Common myeloid progenitor, CD34-positive (primary cell): ENCODE measurements around the gene SCD5.

Source experiments
- CTCF ChIA-PET: fragments of 350-600 bp; sonication (Branson Sonifier 250); formaldehyde crosslinking; loops from one replicate; lab custom pipeline; 2021; ENCODE audit warnings: antibody characterized with exemption; lab: Charles Lee
- POLR2A ChIA-PET: fragments of 350-600 bp; sonication (Branson Sonifier 250); formaldehyde crosslinking; loops from one replicate; lab custom pipeline; 2021; ENCODE audit warnings: antibody characterized with exemption; lab: Charles Lee
- DNase-seq, 3 donors: peaks; one replicate each; pipeline versions ENCODE4 v3.0.0 to v3.0.0-alpha.2; 2013
- H3K27ac ChIP-seq, 2 experiments: 1 replicate in 1 of 2; 2 replicates in 1 of 2; pipeline ENCODE4 v1.7.0; 2013; ENCODE audit warnings: inconsistent platforms in 2 of 2, low read length in 2 of 2, mild to moderate bottlenecking in 2 of 2, low read depth in 1 of 2, moderate library complexity in 1 of 2; ENCODE audit not compliant: severe bottlenecking in 2 of 2, insufficient read depth in 1 of 2, poor library complexity in 1 of 2
- H3K27me3 ChIP-seq, 5 experiments: replicated peaks in 2 of 5; 1 replicate in 3 of 5; 2 replicates in 2 of 5; pipeline versions ENCODE4 v1.6.1 to v1.7.0; 2013; ENCODE audit warnings: low read length in 4 of 5, mild to moderate bottlenecking in 2 of 5, moderate library complexity in 2 of 5, inconsistent platforms in 1 of 5; ENCODE audit not compliant: insufficient read depth in 5 of 5, control insufficient read depth in 4 of 5
- H3K36me3 ChIP-seq, 4 experiments: 1 replicate in 2 of 4; 2 replicates in 2 of 4; pipeline versions ENCODE4 v1.6.1 to v1.7.0; 2013; ENCODE audit warnings: low read length in 3 of 4, control low read depth in 1 of 4, mild to moderate bottlenecking in 1 of 4; ENCODE audit not compliant: control insufficient read depth in 4 of 4, insufficient read depth in 4 of 4
- H3K4me1 ChIP-seq, 4 experiments: 1 replicate in 3 of 4; 2 replicates in 1 of 4; pipeline versions ENCODE4 v1.6.1 to v1.7.1; 2013; ENCODE audit warnings: low read length in 3 of 4, mild to moderate bottlenecking in 3 of 4, control low read depth in 1 of 4, inconsistent platforms in 1 of 4, moderate library complexity in 1 of 4; ENCODE audit not compliant: control insufficient read depth in 4 of 4, insufficient read depth in 4 of 4; ENCODE audit errors: control extremely low read depth in 1 of 4
- H3K4me3 ChIP-seq, 7 experiments: 1 replicate in 4 of 7; 2 replicates in 3 of 7; pipeline versions ENCODE4 v1.5.1 to v1.7.0; 2013; ENCODE audit warnings: mild to moderate bottlenecking in 7 of 7, low read length in 6 of 7, moderate library complexity in 6 of 7, inconsistent platforms in 2 of 7, low read depth in 2 of 7, control low read depth in 1 of 7; ENCODE audit not compliant: insufficient read depth in 4 of 7, control insufficient read depth in 1 of 7; ENCODE audit errors: extremely low read depth in 1 of 7
- H3K9me3 ChIP-seq, 5 experiments: 1 replicate in 4 of 5; 2 replicates in 1 of 5; pipeline versions ENCODE4 v1.6.1 to v1.7.1; 2013; ENCODE audit warnings: low read length in 4 of 5, mild to moderate bottlenecking in 2 of 5, inconsistent platforms in 1 of 5, low read depth in 1 of 5, moderate library complexity in 1 of 5; ENCODE audit not compliant: control insufficient read depth in 4 of 5, insufficient read depth in 2 of 5; ENCODE audit errors: control extremely low read depth in 1 of 5
- WGBS: methylation state at CpG from one replicate; pipeline ENCODE4 v1.1.5; 2013; ENCODE audit not compliant: insufficient coverage; 5-methylcytosine and 5-hydroxymethylcytosine counted together

The SCD5 gene

DNA sequence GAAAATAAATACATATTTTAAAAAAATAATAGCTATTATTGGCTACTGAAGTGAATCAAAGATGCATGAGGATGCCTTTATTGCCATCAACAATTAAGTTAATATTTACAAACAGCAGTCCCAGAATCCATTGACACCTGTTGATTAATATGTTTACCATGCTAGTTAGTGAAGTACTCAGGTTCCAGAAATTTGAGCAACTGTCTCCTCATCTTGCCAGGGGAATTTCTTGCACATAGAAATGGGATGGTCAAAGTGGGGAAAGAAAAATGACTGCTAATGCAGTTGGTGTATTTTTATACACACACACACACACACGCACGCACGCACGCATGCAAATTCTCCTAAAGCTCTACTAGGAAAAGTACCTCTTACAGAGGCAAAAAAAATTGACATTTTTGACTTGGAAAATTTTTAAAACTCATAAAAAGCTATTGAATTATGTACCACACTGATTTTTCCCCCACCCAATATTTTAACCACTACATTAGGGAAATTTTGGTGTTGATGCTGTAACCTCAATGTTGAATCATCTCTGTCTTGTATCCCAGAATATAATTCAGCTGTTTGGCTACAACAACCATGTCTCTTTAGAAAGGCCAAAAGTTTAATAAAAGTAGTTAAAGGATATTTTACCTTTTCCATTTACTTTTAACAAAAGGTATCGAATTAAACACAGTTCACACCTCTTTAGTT lies 131.5 kb downstream of the SCD5 start:
- Histone ChIP-seq H3K4me3 (no peak overlapping the region), H3K36me3 (no peaks in the 10 kb centered on the region), H3K27me3 (no peaks in the 10 kb centered on the region), H3K9me3 (peaks cover 0 to 16% (median 3%) of the 10 kb centered on the region in 5 experiments), H3K4me1 (no peaks in the 10 kb centered on the region), H3K27ac (no peak overlapping the region)
- ChIA-PET POLR2A (no interaction called here), CTCF (interaction anchor here (1.2 kb wide), 1 partner anchor 72 kb away, joined by 4 read pairs; no protein-coding TSS in a partner anchor)
- whole genome bisulfite sequencing, result no CpG with 5 or more reads among the region's 5 CpGs
- no peak for DNase-seq

DNA sequence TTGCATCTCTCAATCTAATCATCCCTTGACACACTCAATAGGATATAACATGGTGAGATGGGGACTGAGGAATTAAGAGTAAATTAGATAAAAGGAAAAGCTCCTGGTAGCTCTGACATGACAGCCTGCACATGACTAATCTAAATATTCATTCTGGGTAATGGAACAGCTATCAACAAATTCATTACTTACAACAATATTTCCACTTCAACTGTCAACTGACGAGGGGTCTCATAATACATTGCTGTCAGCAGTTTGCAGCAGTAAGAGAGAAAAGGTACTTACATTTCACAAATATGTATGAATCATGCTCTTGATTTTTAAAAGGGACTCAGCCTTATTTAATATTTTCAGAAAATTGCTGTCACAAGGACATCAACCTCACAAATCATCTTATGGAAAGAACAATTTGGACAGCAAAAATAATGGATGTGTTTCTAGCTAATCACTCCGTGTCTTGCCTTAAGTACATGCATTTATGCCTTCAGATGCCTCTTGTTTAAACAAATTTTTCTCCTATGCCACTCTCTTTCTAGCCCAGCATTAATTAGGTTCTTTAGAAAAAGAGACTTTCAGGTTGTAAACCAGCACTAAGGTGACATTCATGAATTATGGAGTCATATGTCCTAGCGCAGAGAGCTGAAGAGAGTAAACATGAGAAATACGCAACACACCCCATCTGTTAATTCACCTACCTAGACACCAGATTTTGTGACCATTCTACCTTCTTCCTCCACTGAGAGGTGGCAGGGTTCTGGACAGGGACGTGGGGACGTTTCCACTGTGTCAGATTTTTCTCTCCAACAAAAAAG lies 137.2 kb downstream of the SCD5 start:
- Histone ChIP-seq H3K27me3 (no peaks in the 10 kb centered on the region), H3K4me3 (no peak overlapping the region), H3K36me3 (peaks cover 0 to 2% (median 0%) of the 10 kb centered on the region in 4 experiments), H3K4me1 (no peaks in the 10 kb centered on the region), H3K27ac (no peak overlapping the region), H3K9me3 (no peaks in the 10 kb centered on the region)
- POLR2A ChIA-PET, result no interaction called here
- DNase-seq, result no peak
- CTCF ChIA-PET, result no interaction called here
- WGBS, result 90% methylated on average over 2 of the region's 6 CpGs

DNA sequence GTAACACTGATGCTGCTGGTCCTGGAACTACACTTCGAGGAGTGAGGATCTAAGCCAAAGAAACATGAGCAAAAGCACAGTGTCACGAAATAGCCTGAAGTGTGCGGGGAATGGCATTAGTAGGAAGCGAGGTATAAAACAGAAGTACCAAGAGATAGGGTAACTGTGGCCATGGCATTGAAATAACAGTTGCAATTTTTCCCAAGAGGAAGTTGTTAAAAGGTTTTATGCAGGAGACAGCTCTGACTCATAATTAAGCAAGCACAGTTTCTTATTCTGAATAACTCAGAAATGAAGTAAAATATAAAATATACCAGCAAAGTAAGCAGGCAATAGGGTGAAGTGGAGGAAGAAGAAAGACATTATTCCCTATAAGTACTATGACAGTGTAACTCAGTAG lies 146.5 kb downstream of the SCD5 start:
- H3K4me3 ChIP-seq, result no peak overlapping the region
- peaks cover 0 to 3% (median 0%) of the 10 kb centered on the region in 5 experiments for H3K27me3 ChIP-seq
- 6% methylated on average over 3 of the region's 4 CpGs for WGBS
- H3K4me1 ChIP-seq, result peaks cover 0 to 8% (median 3%) of the 10 kb centered on the region in 4 experiments
- peak; percentile 25 to 78 (median 68) for DNase-seq
- peaks cover 0 to 2% (median 0%) of the 10 kb centered on the region in 4 experiments for H3K36me3 ChIP-seq
- no peak overlapping the region for H3K27ac ChIP-seq
- no peaks in the 10 kb centered on the region for H3K9me3 ChIP-seq
- POLR2A ChIA-PET, result interaction anchor here (0.6 kb wide), 1 partner anchor 219 kb away, joined by 3 read pairs; no protein-coding TSS in a partner anchor
- CTCF ChIA-PET, result no interaction called here

DNA sequence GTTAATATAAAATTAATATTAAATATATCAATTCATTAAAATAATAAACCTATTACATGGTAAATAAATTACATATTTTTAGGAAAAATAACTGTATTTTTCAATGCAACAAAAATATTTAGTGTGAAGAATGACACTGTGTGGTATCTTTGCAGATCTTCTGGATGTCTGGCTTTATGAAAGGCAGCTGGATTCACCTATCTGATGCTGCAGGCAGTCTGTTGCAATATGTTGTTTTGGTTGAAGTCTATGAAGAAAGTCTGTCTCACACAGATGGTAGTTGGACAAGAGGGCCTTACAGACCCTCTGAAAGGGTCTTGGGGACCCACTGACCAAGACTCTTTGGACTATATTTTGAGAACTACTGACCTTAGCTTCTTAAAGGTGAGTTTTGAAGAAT lies 147.7 kb downstream of the SCD5 start:
- ChIA-PET POLR2A (interaction anchor here (0.6 to 0.9 kb wide), 2 partner anchors 45 to 72 kb away, joined by 3 to 4 read pairs; no protein-coding TSS in a partner anchor), CTCF (no interaction called here)
- H3K27ac ChIP-seq, result no peak overlapping the region
- peak in 2 of 3 donors; percentile 10 to 45 for DNase-seq
- H3K27me3 ChIP-seq, result peaks cover 0 to 3% (median 0%) of the 10 kb centered on the region in 5 experiments
- H3K36me3 ChIP-seq, result peaks cover 0 to 2% (median 0%) of the 10 kb centered on the region in 4 experiments
- H3K4me3 ChIP-seq, result no peak overlapping the region
- H3K9me3 ChIP-seq, result no peaks in the 10 kb centered on the region
- H3K4me1 ChIP-seq, result peaks cover 0 to 8% (median 3%) of the 10 kb centered on the region in 4 experiments

DNA sequence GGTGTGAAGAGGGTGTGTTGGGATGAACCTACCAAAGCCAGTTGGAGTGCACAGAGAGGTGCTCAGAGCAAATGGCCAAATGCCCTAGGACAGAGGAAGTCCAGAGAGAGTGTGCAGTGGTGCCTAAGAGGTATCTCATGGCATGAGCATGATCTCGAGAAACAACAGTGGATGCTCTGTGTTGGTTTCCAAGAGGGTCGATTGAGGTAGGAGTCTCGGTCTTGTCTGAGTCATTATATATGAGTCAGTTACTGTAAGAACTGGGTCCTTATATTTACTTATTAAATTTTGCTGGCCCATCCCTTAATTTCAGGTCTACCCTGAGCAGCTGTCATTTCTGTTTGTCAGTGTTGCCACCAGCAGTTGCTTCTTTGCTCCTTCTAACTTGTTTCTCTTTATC lies 150.2 kb downstream of the SCD5 start:
- no peaks in the 10 kb centered on the region for H3K9me3 ChIP-seq
- H3K36me3 ChIP-seq, result peaks cover 0 to 2% (median 0%) of the 10 kb centered on the region in 4 experiments
- ChIA-PET POLR2A (no interaction called here), CTCF (no interaction called here)
- H3K27me3 ChIP-seq, result peaks cover 0 to 3% (median 0%) of the 10 kb centered on the region in 5 experiments
- H3K27ac ChIP-seq, result no peak overlapping the region
- no peak overlapping the region for H3K4me3 ChIP-seq
- peaks cover 0 to 8% (median 3%) of the 10 kb centered on the region in 4 experiments for H3K4me1 ChIP-seq
- no CpG with 5 or more reads among the region's 3 CpGs for WGBS
- no peak for DNase-seq

DNA sequence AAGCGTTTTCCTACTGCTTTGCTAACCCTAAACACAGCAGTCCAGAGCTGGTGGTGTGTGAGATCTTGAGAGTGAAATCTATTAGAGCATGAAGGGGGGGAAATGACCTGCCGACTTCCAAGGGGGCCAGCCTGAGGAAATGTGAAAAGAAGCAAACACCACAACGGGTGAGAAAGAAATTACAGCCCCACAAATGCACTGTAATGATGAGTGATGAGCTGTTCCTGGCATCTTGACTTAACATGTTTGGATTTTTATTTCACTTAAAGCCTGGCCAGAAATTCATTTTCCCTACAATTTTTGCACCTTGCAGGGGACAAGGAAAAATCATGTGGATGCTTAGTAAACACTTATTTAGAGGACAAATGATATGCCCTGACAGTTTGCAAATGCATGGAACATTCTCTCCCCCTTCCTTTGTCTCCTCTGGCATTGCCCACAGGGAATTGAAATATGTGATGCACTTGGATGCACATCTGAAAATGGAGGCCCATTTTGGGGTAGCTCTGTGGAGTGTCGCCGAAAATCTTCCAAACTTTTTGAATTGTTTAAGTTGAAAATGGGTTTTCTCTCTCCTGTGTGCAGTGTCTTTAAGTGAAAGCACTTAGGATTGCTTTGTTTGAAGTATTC lies 152.5 kb downstream of the SCD5 start:
- DNase-seq, result no peak
- Histone ChIP-seq H3K4me3 (no peak overlapping the region), H3K9me3 (no peaks in the 10 kb centered on the region), H3K27ac (no peak overlapping the region), H3K36me3 (peaks cover 0 to 2% (median 0%) of the 10 kb centered on the region in 4 experiments), H3K27me3 (peaks cover 0 to 3% (median 0%) of the 10 kb centered on the region in 5 experiments), H3K4me1 (no peaks in the 10 kb centered on the region)
- POLR2A ChIA-PET, result no interaction called here
- CTCF ChIA-PET, result no interaction called here
- WGBS, result 88% methylated on average over 4 of the region's 5 CpGs
